Middle frontal gyrus (tissue), 1 donor: ENCODE results near the gene TCP11.

Experiments
- DNase-seq: peaks from one replicate; pipeline ENCODE4 v3.0.0-alpha.2; 2015; ENCODE audit warnings: low spot score; ENCODE audit errors: extremely low spot score

Gene TCP11

GRCh38 chr6:35141007-35141655 is at the start of gene TCP11:
TSS of gene TCP11 (minus strand) at chr6:35141339. CDS start at chr6:35140870, 469 bp downstream.
- DNase-seq, result no peak

- DNase-seq, result no peak
Measured at GRCh38 chr6:35190306-35190705, 49.2 kb upstream of the TCP11 start.

- no peak for DNase-seq
Measured at GRCh38 chr6:35188886-35189285, 47.7 kb upstream of the TCP11 start.

- no peak for DNase-seq
Measured at GRCh38 chr6:35186571-35186970, 45.4 kb upstream of the TCP11 start.

- DNase-seq, result no peak
Measured at GRCh38 chr6:35185971-35186370, 44.8 kb upstream of the TCP11 start.

GRCh38 chr6:35185302-35185681 is 44.2 kb upstream of the TCP11 start:
- no peak for DNase-seq

GRCh38 chr6:35184580-35185301 is 43.6 kb upstream of the TCP11 start:
- DNase-seq, result no peak

- DNase-seq, result no peak
Measured at GRCh38 chr6:35183935-35184334, 42.8 kb upstream of the TCP11 start.

GRCh38 chr6:35183281-35183680 is 42.1 kb upstream of the TCP11 start:
- no peak for DNase-seq

- no peak for DNase-seq
Measured at GRCh38 chr6:35181933-35182612, 40.9 kb upstream of the TCP11 start.

- no peak for DNase-seq
Measured at GRCh38 chr6:35181308-35181932, 40.3 kb upstream of the TCP11 start.

GRCh38 chr6:35179901-35180535 is 38.9 kb upstream of the TCP11 start:
- no peak for DNase-seq

- no peak for DNase-seq
Measured at GRCh38 chr6:35178932-35179832, 38.0 kb upstream of the TCP11 start.

- no peak for DNase-seq
Measured at GRCh38 chr6:35178012-35178411, 36.9 kb upstream of the TCP11 start.

- DNase-seq, result no peak
Measured at GRCh38 chr6:35177596-35177995, 36.5 kb upstream of the TCP11 start.

- DNase-seq, result no peak
Measured at GRCh38 chr6:35177157-35177556, 36.0 kb upstream of the TCP11 start.

GRCh38 chr6:35176301-35177024 is 35.3 kb upstream of the TCP11 start:
- DNase-seq, result no peak

- DNase-seq, result no peak
Measured at GRCh38 chr6:35174501-35174900, 33.4 kb upstream of the TCP11 start.

- DNase-seq, result no peak
Measured at GRCh38 chr6:35174088-35174434, 32.9 kb upstream of the TCP11 start.
